DOHH2 (cell line): ENCODE results near the gene CDH4.

ENCODE experiments used
- H3F3A ChIP-seq: fragments of 200-600 bp; sonication (generic), shearing (Covaris generic); 2 replicates; pipeline ENCODE4 v1.6.0; 2016; ENCODE audit warnings: antibody characterized with exemption, mild to moderate bottlenecking; ENCODE audit not compliant: control insufficient read depth, insufficient read depth
- H3K27ac ChIP-seq: fragments of 200-600 bp; sonication (generic); 2 replicates; pipeline ENCODE4 v1.5.1; 2014; ENCODE audit warnings: low read depth, mild to moderate bottlenecking, low read length, moderate library complexity
- H3K27me3 ChIP-seq: fragments of 200-600 bp; sonication (generic); 2 replicates; pipeline ENCODE4 v1.6.1; 2014; ENCODE audit warnings: mild to moderate bottlenecking, low read length, mixed read lengths; ENCODE audit not compliant: control insufficient read depth
- H3K36me3 ChIP-seq: fragments of 200-600 bp; sonication (generic); 2 replicates; pipeline ENCODE4 v1.6.1; 2014; ENCODE audit warnings: mild to moderate bottlenecking, low read length, moderate library complexity, mixed read lengths; ENCODE audit not compliant: control insufficient read depth
- H3K4me1 ChIP-seq: fragments of 200-600 bp; sonication (generic); 2 replicates; pipeline ENCODE4 v1.6.1; 2014; ENCODE audit warnings: mild to moderate bottlenecking, low read length, mixed read lengths; ENCODE audit not compliant: control insufficient read depth
- H3K4me2 ChIP-seq: fragments of 200-600 bp; sonication (generic); 2 replicates; pipeline ENCODE4 v1.6.0; 2014; ENCODE audit warnings: mild to moderate bottlenecking, low read length, moderate library complexity
- H3K4me3 ChIP-seq: fragments of 200-600 bp; sonication (generic); 2 replicates; pipeline ENCODE4 v1.5.1; 2014; ENCODE audit warnings: mild to moderate bottlenecking, low read length, mixed read lengths
- H3K79me2 ChIP-seq: fragments of 200-600 bp; sonication (generic); 2 replicates; pipeline ENCODE4 v1.6.1; 2014; ENCODE audit warnings: mild to moderate bottlenecking, low read length, mixed read lengths; ENCODE audit not compliant: control insufficient read depth
- H3K9me2 ChIP-seq: fragments of 200-600 bp; sonication (generic); replicated peaks from 2 replicates; pipeline ENCODE4 v1.6.1; 2014; ENCODE audit warnings: mild to moderate bottlenecking, low read length, mixed read lengths; ENCODE audit not compliant: control insufficient read depth
- H3K9me3 ChIP-seq: fragments of 200-600 bp; sonication (generic); 2 replicates; pipeline ENCODE4 v1.6.1; 2014; ENCODE audit warnings: antibody characterized with exemption, low read length, mixed read lengths; ENCODE audit not compliant: control insufficient read depth, insufficient read depth
- H4K20me1 ChIP-seq: fragments of 200-600 bp; sonication (generic); 2 replicates; pipeline ENCODE4 v1.6.0; 2014; ENCODE audit warnings: low read depth, mild to moderate bottlenecking, antibody characterized with exemption, low read length, moderate library complexity; ENCODE audit not compliant: control insufficient read depth, insufficient read depth
- EZH2phosphoT487 ChIP-seq: fragments of 200-600 bp; sonication (generic); IDR thresholded peaks from 2 replicates; pipeline ENCODE4 v1.6.1; 2017; ENCODE audit warnings: borderline replicate concordance, mild to moderate bottlenecking, antibody characterized with exemption, low read length, moderate library complexity, mixed read lengths
- TF ChIP-seq, protein P1 (sequence below): fragments of 200-600 bp; sonication (generic); IDR thresholded peaks from one replicate; pipeline ENCODE4 v1.5.1; 2014; ENCODE audit warnings: antibody characterized with exemption, mild to moderate bottlenecking, low read depth, low read length; ENCODE audit not compliant: poor library complexity, severe bottlenecking

CDH4 gene

DNA sequence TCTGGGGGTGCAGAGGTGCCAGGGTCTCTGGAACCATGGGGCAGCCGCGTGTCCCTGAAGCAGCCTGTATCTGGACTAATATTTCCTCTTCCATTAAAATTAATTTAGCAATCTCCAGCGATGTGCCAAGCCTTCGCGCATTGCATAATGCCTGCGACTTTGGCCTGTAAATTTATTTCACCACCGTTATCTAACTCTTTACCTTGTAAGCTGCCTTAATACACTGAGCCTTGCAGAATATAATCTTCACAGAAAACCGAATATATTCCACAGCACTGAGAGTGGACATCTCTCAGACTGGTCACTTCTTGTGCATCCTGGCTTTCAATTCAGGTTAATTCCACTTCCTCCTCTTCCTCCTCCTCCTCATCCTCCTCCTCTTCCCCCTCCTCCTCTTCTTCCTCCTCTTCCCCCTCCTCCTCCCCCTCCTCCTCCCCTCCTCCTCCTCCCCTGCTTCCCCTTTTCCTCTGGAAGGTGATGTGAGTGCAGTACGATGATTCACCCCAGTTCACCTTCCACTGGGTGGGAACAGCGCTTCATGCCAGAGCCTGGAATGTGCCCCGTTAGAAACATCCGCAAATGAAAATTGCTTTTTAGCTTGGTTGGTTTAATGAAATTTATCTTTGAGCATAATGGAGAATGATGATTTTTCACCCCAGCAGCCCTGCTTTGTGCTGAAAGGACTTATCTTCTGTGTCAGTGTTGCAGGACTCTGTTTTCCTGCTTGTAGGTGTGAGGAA, 101.4 kb downstream of the CDH4 start:
- H3K4me2 ChIP-seq, result no peak overlapping the region
- no peak overlapping the region for H3K27ac ChIP-seq
- no peaks in the 10 kb centered on the region for H4K20me1 ChIP-seq
- no peaks in the 10 kb centered on the region for H3K36me3 ChIP-seq
- no peaks in the 10 kb centered on the region for H3K9me2 ChIP-seq
- no peaks in the 10 kb centered on the region for H3K9me3 ChIP-seq
- H3F3A ChIP-seq, result no peaks in the 10 kb centered on the region
- no peaks in the 10 kb centered on the region for H3K27me3 ChIP-seq
- no peaks in the 10 kb centered on the region for H3K79me2 ChIP-seq
- H3K4me1 ChIP-seq, result no peaks in the 10 kb centered on the region
- no peak for TF ChIP-seq EZH2phosphoT487
- TF ChIP-seq, protein P1, sequence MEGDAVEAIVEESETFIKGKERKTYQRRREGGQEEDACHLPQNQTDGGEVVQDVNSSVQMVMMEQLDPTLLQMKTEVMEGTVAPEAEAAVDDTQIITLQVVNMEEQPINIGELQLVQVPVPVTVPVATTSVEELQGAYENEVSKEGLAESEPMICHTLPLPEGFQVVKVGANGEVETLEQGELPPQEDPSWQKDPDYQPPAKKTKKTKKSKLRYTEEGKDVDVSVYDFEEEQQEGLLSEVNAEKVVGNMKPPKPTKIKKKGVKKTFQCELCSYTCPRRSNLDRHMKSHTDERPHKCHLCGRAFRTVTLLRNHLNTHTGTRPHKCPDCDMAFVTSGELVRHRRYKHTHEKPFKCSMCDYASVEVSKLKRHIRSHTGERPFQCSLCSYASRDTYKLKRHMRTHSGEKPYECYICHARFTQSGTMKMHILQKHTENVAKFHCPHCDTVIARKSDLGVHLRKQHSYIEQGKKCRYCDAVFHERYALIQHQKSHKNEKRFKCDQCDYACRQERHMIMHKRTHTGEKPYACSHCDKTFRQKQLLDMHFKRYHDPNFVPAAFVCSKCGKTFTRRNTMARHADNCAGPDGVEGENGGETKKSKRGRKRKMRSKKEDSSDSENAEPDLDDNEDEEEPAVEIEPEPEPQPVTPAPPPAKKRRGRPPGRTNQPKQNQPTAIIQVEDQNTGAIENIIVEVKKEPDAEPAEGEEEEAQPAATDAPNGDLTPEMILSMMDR, result no peak
- H3K4me3 ChIP-seq, result no peak overlapping the region

DNA sequence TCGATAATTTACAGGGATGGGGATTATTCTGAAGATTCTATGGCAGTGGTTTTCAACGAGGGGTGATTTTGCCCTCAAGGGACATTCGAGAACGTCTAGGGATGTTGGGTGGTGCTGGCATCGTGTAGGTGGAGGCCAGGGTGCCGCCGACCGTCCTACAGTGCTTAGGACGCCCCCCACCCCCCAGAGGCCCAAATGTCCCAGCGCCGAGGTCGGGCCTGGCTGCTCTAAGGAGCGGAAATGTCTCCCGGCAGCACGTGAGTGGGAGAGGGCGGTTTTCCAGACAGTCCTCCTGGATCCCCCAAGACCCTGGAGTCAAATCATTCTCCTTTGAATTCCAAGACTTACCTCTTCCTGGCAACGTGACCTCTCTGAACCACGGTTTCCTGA, 101.9 kb downstream of the CDH4 start:
- H3K27ac ChIP-seq, result no peak overlapping the region
- H3K79me2 ChIP-seq, result no peaks in the 10 kb centered on the region
- no peaks in the 10 kb centered on the region for H4K20me1 ChIP-seq
- H3K36me3 ChIP-seq, result no peaks in the 10 kb centered on the region
- no peaks in the 10 kb centered on the region for H3K4me1 ChIP-seq
- no peaks in the 10 kb centered on the region for H3F3A ChIP-seq
- no peak overlapping the region for H3K4me2 ChIP-seq
- no peaks in the 10 kb centered on the region for H3K9me2 ChIP-seq
- H3K9me3 ChIP-seq, result no peaks in the 10 kb centered on the region
- no peak for TF ChIP-seq EZH2phosphoT487
- TF ChIP-seq, protein P1, result no peak
- H3K27me3 ChIP-seq, result no peaks in the 10 kb centered on the region
- H3K4me3 ChIP-seq, result no peak overlapping the region

DNA sequence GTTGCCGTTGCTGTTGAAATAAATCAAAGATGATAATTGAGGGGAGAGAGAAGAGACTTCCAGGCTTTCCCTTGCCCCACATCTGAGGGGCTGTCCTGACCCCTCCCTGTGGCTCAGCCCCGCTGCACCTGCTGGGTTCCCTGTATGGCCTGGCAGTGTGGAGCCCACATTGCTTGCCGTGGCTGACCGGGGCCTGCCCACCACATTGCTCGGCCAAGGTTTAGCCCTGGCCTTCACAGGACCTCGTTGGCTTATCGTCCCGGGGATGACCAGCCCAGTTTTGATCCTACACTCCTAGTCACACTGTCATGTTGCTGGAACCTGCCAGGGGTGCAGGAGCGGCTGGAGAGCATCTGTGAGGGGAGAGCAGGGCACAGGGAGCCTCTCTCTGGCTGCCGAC, 102.4 kb downstream of the CDH4 start:
- TF ChIP-seq EZH2phosphoT487, result no peak
- TF ChIP-seq, protein P1, result no peak
- Histone ChIP-seq H3K4me2 (no peak overlapping the region), H3K4me3 (no peak overlapping the region), H4K20me1 (no peaks in the 10 kb centered on the region), H3F3A (no peaks in the 10 kb centered on the region), H3K9me2 (no peaks in the 10 kb centered on the region), H3K27me3 (no peaks in the 10 kb centered on the region), H3K79me2 (no peaks in the 10 kb centered on the region), H3K4me1 (no peaks in the 10 kb centered on the region), H3K9me3 (no peaks in the 10 kb centered on the region), H3K27ac (no peak overlapping the region), H3K36me3 (no peaks in the 10 kb centered on the region)
